Activated CD8-positive, alpha-beta memory T cell treated with anti-CD3 and anti-CD28 coated beads for 36 hours (primary cell): ENCODE measurements around the gene TSNAX. TPM values are rescaled to one million over a fixed set of nuclear protein-coding genes. Genes with fewer than 3 reads are reported as not detected.
"Not testable (repeated sequence)": the region's sequence is repeated elsewhere in the genome, so short reads cannot be mapped to it uniquely, and the experiment has no call there.

Experiments used
- CTCF ChIA-PET: fragments of 350-600 bp; sonication (Branson Sonifier 250); formaldehyde crosslinking; loops from one replicate; lab custom pipeline; 2021; ENCODE audit warnings: antibody characterized with exemption; lab: Charles Lee
- POLR2A ChIA-PET: fragments of 350-600 bp; sonication (Branson Sonifier 250); formaldehyde crosslinking; loops from one replicate; lab custom pipeline; 2021; ENCODE audit warnings: antibody characterized with exemption; lab: Charles Lee
- total RNA-seq, 2 experiments: library from RNA; stranded (reverse); gene quantifications; one replicate each; pipeline ENCODE4 v1.2.3, GENCODE V29; 2021

TSNAX gene, protein sequence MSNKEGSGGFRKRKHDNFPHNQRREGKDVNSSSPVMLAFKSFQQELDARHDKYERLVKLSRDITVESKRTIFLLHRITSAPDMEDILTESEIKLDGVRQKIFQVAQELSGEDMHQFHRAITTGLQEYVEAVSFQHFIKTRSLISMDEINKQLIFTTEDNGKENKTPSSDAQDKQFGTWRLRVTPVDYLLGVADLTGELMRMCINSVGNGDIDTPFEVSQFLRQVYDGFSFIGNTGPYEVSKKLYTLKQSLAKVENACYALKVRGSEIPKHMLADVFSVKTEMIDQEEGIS
- total RNA-seq, result 10 to 100 TPM; 45.8 to 47.6 TPM

DNA sequence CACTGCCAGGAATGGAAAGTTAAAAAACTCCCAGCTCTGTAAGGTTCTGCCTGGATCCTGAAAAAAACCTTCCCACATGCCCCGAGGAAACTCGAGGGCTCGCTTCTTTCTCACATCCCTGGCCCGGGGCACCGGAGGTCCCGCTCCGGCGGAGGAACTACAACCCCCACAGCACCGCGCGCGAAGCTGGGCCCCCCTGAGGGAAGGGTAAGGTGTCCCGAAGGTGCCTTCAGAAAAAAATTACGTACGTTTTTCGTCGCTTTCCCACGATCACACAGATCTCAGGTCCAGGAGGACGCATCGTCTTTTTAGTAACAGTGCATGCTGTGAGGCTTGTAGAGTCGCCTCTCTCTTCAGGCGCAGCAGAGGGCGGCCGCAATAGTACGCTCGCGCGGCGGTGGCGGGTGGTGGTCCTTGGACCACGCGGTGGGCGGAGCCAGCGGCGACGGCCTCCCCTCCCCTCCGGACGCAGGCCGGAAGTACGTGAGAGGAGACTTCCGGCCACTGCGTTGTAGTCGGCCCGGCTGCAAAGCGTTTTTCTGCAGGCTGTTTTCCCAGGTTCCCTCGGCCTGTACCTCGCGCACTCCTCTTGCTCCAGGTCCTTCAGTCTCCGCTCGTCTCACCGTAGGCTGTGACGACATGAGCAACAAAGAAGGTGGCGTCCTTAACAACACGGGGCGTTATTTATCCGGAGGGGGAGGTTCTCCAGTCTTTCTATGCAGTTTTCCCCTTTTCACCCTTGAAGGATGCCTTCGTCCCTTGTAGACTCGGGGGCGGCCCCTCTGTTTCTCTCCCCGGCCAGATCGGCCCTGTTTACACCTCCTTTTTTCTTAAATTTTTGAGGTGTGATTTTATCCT, at the start of gene TSNAX:
TSNAX (plus strand) TSS at position 498 of the 858 bp plus-strand sequence; CDS start at position 640, 142 bp downstream.
- CTCF ChIA-PET, result no interaction called here
- POLR2A ChIA-PET, result interaction anchor here (0.5 to 0.9 kb wide), 3 partner anchors 19 to 191 kb away, joined by 3 to 4 read pairs (median 3); no protein-coding TSS in a partner anchor

DNA sequence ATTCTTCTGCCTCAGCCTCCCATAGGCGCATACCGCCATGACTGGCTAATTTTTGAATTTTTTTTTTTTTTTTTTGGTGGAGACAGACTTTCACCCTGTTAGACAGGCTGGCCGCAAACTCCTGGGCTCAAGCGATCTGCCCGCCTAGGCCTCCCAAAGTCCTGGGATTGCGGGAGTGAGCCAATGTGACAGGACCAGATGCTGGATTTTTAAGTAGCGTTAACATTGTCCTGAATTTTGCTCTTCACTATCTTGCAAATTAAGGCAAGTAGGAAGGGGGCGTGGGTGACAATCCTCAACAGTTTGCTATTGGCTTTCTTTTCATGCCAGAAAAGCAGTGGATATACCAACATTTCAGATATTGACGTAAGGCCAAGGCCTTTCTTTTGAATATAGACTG, 49.7 kb upstream of the TSNAX start:
- POLR2A ChIA-PET, result no interaction called here
- CTCF ChIA-PET, result no interaction called here

DNA sequence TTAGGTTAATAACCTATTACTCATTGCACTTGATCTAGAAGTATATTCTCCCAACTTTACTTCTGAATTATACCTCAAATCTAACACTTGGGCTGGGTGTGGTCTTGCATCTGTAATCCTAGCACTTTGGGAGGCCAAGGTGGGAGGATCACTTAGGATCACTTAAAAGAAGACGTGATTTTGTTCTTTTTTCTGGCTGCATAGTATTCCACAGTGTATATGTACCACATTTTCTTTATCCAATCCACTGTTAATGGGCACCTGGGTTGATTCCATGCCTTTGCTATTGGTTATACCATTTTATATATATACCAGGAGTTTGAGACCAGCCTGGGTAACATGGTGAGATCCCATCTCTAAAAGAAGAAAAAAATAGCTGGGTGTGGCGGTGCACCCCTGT, 48.5 kb upstream of the TSNAX start:
- POLR2A ChIA-PET, result no interaction called here
- CTCF ChIA-PET, result no interaction called here

DNA sequence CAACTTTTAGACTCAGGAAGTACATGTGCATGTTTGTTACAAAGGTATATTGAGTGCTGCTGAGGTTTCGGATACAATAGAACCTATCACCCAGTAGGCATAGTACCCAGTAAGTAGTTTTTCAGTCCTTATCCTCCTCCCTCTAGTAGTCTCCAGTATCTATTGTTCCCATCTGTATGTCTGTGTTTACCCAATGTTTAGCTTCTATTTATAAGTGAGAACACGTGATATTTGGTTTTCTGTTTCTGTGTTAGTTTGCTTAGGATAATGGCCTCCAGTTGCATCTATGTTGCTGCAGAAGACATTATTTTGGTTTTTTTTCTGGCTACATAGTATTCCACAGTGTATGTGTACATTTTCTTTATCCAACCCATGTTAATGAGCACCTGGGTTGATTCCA, 47.2 kb upstream of the TSNAX start:
- CTCF ChIA-PET, result no interaction called here
- POLR2A ChIA-PET, result no interaction called here

DNA sequence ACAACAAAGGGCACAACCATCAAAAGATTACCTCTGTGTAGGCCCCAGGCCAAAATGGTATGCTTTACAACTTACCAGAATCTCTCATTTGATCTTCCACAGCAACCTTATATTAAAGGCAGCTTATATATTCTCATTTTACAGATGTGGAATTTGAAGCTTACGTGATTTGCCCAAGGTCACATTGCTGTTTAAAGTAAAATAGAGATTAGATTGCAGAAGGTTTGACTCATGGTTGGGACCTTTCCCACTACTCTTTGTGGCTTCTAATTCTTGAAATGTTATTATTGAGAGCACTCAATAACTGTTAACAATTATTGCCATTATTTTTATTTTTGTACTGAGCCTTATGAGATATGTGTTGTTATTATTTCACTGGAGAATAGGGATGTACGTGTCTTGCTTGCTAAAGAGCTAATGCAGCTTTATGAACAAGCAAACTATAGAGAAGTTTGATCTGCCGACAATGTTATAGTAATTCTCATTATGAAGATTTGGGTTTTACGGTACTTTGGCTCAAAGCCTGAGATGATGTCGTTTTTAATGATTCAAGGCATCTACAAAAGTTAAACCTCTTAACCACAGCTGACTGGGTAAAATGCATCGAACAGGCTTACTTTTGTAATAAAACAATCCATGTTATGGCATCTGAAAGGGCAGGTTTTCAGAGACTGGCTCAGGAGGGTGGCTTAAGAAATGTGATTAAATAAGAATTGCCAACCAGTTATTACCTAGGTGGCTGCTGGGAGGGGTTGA, 43.3 kb upstream of the TSNAX start:
- ChIA-PET POLR2A (no interaction called here), CTCF (no interaction called here)

DNA sequence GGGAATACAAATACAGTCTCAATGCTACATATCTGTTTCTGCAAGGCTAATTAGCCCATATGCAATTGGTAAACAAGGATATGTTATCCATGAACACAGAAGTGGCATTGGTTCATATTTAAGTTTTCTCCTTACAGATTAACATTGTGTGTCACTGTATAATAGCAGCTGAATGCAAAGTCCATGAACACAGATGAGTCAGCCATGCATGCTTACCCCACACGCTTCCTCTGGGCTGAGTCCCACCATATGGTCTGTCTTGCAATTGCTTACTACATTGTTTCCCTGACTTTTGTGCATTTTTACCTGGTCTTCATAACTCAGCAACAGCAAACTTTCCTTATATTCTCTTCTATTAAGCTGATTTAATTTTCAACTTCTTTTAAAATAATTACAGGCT, 41.5 kb upstream of the TSNAX start:
- POLR2A ChIA-PET, result no interaction called here

DNA sequence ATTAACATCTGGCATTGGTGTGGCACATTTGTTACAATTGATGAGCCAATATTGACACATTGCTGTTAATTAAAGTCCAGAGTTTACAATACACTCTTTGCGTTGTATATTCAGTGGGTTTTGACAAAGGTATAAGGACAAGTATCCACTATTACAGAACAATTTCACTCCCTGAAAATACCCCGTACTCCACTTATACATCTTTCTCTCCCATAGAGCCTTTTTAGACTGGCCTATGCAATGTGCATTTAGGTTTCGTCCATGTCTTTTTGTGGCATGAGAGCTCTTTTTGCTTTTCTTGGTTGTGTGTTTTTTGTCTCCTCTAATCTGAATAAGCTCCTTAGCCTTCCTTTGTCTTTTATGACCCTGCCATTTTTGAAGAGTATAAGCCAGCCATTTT, 40.6 kb upstream of the TSNAX start:
- ChIA-PET POLR2A (no interaction called here), CTCF (no interaction called here)

More for the DNA sequence above, 41.5 kb upstream of the TSNAX start:
- CTCF ChIA-PET, result no interaction called here

DNA sequence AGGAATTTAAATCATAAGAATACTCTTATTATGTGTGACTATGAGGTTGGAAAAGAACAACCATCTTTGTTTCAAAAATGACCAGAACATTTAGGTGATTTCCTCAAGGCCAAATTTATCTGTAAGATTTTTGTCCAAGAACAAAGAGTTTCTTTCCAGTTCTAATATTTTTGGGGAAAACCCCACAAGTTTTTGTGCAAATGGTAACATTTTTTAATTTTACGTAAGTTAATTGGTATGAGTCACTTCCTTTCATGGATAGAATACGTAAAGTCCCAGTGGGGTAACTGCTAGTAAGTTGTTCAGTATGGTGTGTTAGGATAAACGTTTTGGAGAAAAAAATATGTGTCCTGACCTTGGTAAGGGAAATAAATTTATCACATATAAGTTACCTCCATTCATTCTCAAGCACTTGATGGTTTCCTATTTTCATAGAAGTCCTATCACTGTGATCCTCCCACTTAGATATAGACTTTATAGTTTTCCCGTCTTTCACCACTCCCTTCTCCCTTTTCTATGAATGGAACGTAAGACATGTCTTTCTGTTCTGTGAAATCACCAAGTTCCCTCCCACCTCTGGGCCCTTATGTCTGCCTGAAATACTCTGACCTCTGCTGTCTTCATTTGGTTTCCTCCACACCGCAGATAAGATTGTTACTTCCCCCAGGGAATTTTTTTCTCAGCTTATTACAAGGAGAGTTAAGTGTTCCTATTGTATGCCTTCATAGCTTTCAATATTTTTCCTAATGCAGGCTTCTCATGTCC, 34.9 kb upstream of the TSNAX start:
- POLR2A ChIA-PET, result no interaction called here
- CTCF ChIA-PET, result no interaction called here

DNA sequence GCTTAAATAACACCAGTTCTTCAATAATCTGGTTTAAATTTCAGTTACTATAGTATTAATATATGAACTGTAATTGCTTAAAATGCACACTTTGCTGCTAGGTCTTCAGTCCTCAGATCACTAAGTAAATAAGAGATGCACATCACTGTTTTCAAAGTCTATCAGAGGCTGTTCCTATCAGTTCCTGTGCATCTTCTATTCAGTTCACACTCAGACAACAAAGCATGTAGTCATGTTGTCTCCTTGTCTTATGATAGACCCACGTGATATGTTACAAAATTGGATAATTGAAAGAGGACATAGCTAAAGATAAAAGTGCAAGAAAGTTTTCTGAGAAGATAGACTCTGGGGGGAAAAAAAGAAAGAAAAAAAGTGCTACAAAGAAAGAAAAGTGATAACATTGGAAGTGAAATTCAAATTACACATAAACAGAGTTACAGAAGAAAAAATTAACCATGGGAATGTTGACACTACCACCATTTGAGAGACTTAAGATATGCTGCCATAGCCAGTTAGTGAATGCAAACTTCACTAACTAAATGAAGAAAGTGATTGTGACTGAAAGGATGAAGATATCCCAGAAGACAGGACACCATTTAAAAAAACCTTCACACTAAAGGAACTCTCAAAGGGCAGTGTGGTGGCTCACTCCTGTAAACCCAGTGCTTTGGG, 33.9 kb upstream of the TSNAX start:
- POLR2A ChIA-PET, result no interaction called here
- CTCF ChIA-PET, result no interaction called here

DNA sequence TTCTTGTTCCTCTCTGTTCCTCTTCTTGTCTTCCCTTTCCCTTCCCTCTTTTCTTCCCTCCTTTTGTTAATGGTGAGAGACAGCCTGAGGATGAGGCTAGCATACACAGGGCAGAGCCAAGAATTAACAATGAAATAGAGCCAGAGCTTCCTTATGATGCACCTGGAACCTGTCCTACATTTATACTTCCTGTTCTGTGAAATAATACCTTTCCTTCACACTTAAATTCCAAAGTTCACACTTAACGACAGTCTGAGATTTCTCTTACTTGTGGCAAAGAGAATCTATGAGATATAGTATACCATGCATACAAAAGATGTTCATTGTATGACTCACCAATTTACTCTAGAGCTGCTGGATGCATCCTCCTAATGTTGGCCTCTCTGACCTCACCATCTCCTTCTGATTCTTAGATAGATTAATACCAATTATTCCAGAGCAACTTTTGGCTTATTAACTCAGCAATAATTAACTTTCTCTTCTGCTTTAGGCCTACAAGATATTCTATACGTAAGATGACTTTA, 30.8 kb upstream of the TSNAX start:
- ChIA-PET CTCF (no interaction called here), POLR2A (no interaction called here)

DNA sequence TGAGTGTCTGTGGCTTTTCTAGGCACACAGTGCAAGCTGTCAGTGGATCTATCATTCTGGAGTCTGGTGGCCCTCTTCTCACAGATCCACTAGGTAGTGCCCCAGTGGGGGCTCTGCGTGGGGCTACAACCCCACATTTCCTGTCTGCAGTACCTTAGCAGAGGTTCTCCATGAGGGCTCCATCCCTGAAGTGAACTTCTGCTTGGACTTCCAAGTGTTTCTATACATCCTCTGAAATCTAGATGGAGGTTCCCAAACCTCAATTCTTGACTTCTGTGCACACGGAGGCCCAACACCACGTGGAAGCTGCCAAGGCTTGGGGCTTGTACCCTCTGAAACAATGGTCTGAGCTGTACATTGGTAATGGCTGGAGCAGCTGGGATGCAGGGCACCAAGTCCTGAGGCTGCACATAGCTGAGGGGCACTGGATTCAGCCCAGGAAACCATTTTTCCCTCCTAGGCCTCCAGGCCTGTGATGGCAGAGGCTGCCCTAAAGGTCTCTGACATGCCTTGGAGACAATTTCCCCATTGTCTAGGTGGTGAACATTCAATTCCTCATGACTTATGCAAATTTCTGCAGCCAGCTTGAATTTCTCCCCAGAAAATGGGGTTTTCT, 29.2 kb upstream of the TSNAX start:
- CTCF ChIA-PET, result no interaction called here
- POLR2A ChIA-PET, result no interaction called here

DNA sequence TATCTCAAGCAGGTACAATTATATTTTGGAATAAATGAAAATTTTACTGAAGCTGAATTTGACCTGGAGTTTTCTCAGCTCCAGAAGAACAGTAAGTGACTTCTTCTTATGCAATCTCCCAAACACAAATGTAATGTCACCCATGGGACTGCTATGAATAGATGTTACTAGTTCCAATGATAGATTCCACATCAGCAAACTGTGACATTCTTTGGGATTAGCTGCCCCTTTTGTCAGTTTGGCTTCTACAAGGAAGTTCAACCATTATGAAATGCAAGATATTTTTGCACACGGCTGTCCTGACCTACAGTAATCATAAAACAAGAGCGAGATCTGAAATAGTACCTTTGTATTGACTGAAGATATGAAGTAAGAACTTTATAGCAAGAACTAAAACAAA, 27.8 kb upstream of the TSNAX start:
- CTCF ChIA-PET, result no interaction called here
- POLR2A ChIA-PET, result no interaction called here

DNA sequence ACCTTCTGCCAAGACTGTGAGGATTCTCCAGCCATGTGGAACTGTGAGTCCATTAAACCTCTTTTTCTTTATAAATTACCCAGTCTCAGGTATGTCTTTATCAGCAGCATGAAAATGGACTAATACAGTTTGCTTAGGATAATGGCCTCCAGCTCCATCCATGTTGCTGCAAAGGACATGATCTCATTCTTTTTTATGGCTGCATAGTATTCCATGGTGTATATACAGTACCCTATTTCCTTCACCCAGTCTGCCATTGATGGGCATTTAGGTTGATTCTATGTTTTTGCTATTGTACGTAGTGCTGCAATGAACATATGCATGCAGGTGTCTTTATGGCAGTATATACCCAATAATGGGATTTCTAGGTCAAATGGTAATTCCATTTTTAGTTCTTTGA, 25.3 kb upstream of the TSNAX start:
- POLR2A ChIA-PET, CTCF ChIA-PET: not testable (repeated sequence)

DNA sequence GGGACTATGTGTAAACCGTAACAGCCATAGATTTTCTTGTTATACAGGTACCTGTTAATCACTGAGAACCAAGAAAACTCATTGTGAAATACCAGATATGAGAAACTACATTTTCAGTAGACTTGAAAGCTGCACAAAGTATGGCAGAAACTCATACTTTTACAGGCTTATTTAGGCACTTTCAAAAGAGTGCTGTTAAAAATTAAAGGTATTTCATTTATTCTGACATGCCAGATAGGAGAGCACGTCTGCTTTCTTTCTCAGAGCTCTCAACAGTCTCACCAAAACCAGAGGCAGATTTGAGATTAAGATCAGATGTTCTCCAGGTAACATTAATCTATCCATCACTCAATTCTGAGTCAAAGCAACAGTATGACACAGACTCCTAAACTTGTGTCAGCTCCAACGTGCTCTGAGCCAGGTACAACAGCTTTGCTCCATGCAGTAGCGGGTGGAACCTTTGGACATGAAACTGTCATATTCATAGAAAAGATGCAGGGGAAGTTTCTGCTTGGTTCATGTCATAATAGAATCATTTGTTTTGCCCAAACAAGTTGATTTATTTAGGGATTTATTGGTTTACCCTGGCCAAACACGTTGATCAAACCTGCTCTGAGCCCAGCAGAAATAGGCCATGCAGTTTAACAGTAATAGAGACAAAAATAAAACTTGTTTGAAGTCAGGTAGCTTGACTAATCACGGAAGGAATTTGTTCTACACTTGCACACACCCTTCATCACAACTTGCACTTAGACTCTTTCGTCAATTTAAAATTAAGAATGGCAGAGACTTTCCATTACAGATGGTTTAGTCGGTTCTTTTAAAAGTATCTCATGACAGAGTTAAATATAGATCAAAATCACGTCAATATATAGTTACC, 20.8 kb upstream of the TSNAX start:
- ChIA-PET POLR2A (interaction anchor here (0.6 kb wide), 1 partner anchor 71 kb away, joined by 3 read pairs; no protein-coding TSS in a partner anchor), CTCF (no interaction called here)

DNA sequence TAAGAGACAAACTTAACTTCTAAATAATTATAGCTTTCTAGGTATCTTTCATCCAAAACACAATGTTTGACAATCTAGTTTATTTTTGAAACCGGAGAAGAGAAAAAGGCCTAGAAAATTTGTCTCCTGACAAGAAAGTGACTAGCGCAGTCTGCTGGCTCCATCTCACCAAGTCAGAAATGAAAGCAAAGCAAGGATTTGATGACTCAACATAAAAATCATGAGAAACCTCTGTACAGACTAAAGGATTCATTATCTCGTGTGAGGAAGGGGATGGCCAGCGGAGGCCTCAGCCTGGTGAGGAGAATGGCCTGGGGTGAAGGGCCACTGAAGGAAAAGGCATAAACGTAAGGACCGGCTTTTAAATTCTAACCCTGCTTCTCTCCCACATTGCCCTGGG, 20.0 kb upstream of the TSNAX start:
- POLR2A ChIA-PET, result no interaction called here
- CTCF ChIA-PET, result no interaction called here

DNA sequence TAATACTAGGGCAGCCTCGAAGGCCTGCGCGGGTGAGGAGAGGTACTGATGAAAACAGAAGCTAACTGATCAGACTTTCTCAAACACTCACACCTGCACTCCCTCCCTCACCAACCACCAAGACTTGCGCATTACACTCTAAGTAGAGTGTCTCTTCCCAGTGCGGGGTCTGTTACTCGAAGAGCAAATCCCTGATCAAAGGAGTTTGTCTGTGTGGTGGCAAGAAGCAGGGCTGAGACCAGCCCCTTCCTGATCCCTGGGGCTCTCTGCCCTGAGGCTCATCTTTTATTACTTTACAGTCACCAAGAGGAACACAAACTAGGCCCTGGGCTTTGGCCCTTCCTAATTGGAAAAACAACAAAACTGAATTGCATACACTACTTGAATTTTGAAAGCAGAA, 19.5 kb upstream of the TSNAX start:
- POLR2A ChIA-PET, result no interaction called here
- CTCF ChIA-PET, result no interaction called here

DNA sequence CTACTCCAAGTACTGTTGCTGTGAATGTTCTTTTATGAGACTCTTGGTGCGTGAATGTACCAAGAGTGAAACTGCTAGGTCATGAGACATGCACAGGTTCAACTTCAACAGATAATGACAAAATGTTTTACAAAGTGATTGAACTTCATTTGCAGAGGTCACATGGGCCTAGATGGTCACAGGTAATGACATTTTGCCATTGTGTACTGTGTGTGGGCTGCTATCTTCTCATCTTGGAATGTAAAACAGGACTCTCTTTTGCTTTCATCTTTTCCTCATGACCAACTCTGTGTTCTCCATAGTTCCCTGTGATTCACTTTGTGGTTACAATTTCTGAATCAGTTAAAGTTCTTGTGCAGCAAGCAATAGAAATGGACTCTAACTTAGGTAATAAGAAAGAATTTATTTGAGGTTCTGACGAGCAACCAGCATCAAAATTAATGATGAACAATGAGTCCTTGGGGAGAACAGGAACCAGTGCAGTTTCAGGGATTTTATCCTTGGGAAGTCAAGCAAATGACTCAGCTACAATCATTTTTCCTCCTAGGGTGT, 16.2 kb upstream of the TSNAX start:
- ChIA-PET POLR2A (no interaction called here), CTCF (no interaction called here)
